K562 (cell line): ENCODE measurements around the gene NMT2. TPM values are rescaled to one million over a fixed set of nuclear protein-coding genes. Genes with fewer than 3 reads are reported as not detected.

ENCODE experiments used
- ATAC-seq: fragments of 200-7000 bp; cut with Tn5 transposase; 3 replicates; pipeline ENCODE4 v1.9.1; 2020; ENCODE audit warnings: moderate library complexity
- BruUV-seq: library from RNA; stranded (reverse); fragments of 400-500 nt; replicated peaks from 2 replicates; lab custom pipeline; 2021; lab: Mats Ljungman, UMichigan
- CTCF ChIA-PET: fragments of 300-600 bp; formaldehyde crosslinking; extraction: SDS; loops from one replicate; lab custom pipeline; 2021; ENCODE audit warnings: low intra/inter-chr PET ratio; lab: Yijun Ruan, JAX
- POLR2A ChIA-PET: fragments of 300-600, 350-650 bp; sonication (Branson Sonifier 250); formaldehyde crosslinking; extraction: SDS; loops from one replicate; lab custom pipeline; 2021; ENCODE audit warnings: antibody characterized with exemption, inconsistent platforms; lab: Yijun Ruan, JAX
- DNase-seq, 4 experiments: peaks; one replicate each; pipeline versions ENCODE4 v3.0.0 to v3.0.0-alpha.2; 2011 to 2018; ENCODE audit warnings: low spot score in 3 of 4, mixed read lengths in 3 of 4; ENCODE audit errors: extremely low read depth in 1 of 4
- FAIRE-seq: peaks from 2 replicates; lab custom pipeline; 2011; peaks lifted over from hg19 to GRCh38; lab: Jason Lieb, UNC
- H2AFZ ChIP-seq: 2 replicates; pipeline ENCODE4 v1.6.0; 2011; ENCODE audit warnings: low read depth, low read length, control low read depth, inconsistent platforms
- H3K27ac ChIP-seq: fragments of 200-600 bp; 3 replicates; pipeline ENCODE4 v1.8.0; 2011; ENCODE audit warnings: low read depth, mild to moderate bottlenecking, control low read depth, inconsistent platforms, low read length, moderate library complexity, mixed read lengths; ENCODE audit errors: extremely low read depth
- H3K27me3 ChIP-seq, 2 experiments: fragments of 300-600 bp in 1 of 2; 2 replicates in 1 of 2; 3 replicates in 1 of 2; pipeline versions ENCODE4 v1.6.0 to v1.8.0; 2011; ENCODE audit warnings: inconsistent platforms in 2 of 2, low read length in 2 of 2, mild to moderate bottlenecking in 1 of 2, mixed read lengths in 1 of 2, moderate library complexity in 1 of 2; ENCODE audit not compliant: control insufficient read depth in 2 of 2, insufficient read depth in 2 of 2
- H3K36me3 ChIP-seq: fragments of 300-600 bp; 3 replicates; pipeline ENCODE4 v1.8.0; 2011; ENCODE audit warnings: mild to moderate bottlenecking, low read length, inconsistent platforms; ENCODE audit not compliant: control insufficient read depth, insufficient read depth
- H3K4me1 ChIP-seq, 2 experiments: fragments of 200-600 bp in 1 of 2; replicated peaks in 1 of 2; 2 replicates in 1 of 2; 3 replicates in 1 of 2; pipeline versions ENCODE4 v1.5.1 to v1.8.0; 2011; ENCODE audit warnings: inconsistent platforms in 2 of 2, low read length in 2 of 2, mild to moderate bottlenecking in 1 of 2, mixed read lengths in 1 of 2, moderate library complexity in 1 of 2; ENCODE audit not compliant: control insufficient read depth in 2 of 2, insufficient read depth in 2 of 2
- H3K4me2 ChIP-seq: 2 replicates; pipeline ENCODE4 v1.6.1; 2011; ENCODE audit warnings: low read length, control low read depth, inconsistent platforms, mixed read lengths; ENCODE audit not compliant: insufficient read depth
- H3K4me3 ChIP-seq: fragments of 200-600 bp; sonication (generic), shearing (Covaris generic); 2 replicates; pipeline ENCODE4 v1.5.1; 2016; ENCODE audit warnings: control low read depth, inconsistent platforms
- H3K79me2 ChIP-seq: fragments of 200-600 bp; 3 replicates; pipeline ENCODE4 v1.8.0; 2011; ENCODE audit warnings: low read length, inconsistent platforms; ENCODE audit not compliant: control insufficient read depth, insufficient read depth
- H3K9ac ChIP-seq, 2 experiments: 2 replicates each; pipeline versions ENCODE4 v1.6.0 to v1.6.1; 2011; ENCODE audit warnings: low read depth in 2 of 2, low read length in 2 of 2, control low read depth in 1 of 2, inconsistent platforms in 1 of 2, mild to moderate bottlenecking in 1 of 2, mixed read lengths in 1 of 2; ENCODE audit not compliant: insufficient read depth in 1 of 2
- H3K9me1 ChIP-seq: one replicate; pipeline ENCODE4 v1.6.0; 2011; ENCODE audit warnings: inconsistent platforms, mild to moderate bottlenecking, low read length, moderate library complexity; ENCODE audit not compliant: control insufficient read depth, insufficient read depth
- H3K9me3 ChIP-seq: replicated peaks from 2 replicates; pipeline ENCODE4 v1.5.1; 2011; ENCODE audit warnings: low read depth, low read length, inconsistent platforms; ENCODE audit not compliant: control insufficient read depth, insufficient read depth
- H4K20me1 ChIP-seq: replicated peaks from 2 replicates; pipeline ENCODE4 v1.6.1; 2011; ENCODE audit warnings: low read length, inconsistent platforms, mixed read lengths; ENCODE audit not compliant: control insufficient read depth, insufficient read depth
- CHD2 ChIP-seq: IDR thresholded peaks from 2 replicates; pipeline ENCODE4 v1.6.1; 2011; ENCODE audit warnings: low read depth, low read length
- GATAD2B ChIP-seq: fragments of 450-650 bp; IDR thresholded peaks from 2 replicates; pipeline ENCODE4 v1.6.1; 2017; ENCODE audit warnings: mild to moderate bottlenecking, borderline replicate concordance
- HCFC1 ChIP-seq: IDR thresholded peaks from 2 replicates; pipeline ENCODE4 v1.6.1; 2012; ENCODE audit warnings: low read depth, low read length, improper control_type of control experiment
- HDAC1 ChIP-seq, 2 experiments: fragments of 450-650 bp; IDR thresholded peaks; 2 replicates each; pipeline ENCODE4 v1.6.1; 2016 to 2017; ENCODE audit warnings: inconsistent platforms in 1 of 2, mild to moderate bottlenecking in 1 of 2, moderate library complexity in 1 of 2
- HNRNPLL ChIP-seq: fragments of 200-400 bp; formaldehyde crosslinking; IDR thresholded peaks from 2 replicates; pipeline ENCODE4 v1.6.1; 2017; ENCODE audit warnings: low read length, low read depth, mild to moderate bottlenecking; ENCODE audit not compliant: poor library complexity, severe bottlenecking
- MTA3 ChIP-seq: fragments of 450-650 bp; formaldehyde crosslinking; IDR thresholded peaks from 2 replicates; pipeline ENCODE4 v1.6.1; 2017; ENCODE audit warnings: mild to moderate bottlenecking, borderline replicate concordance
- ZFP36 ChIP-seq: fragments of 150-350 bp; IDR thresholded peaks from 2 replicates; pipeline ENCODE4 v1.6.1; 2018; ENCODE audit warnings: low read length, low read depth; ENCODE audit not compliant: partially characterized antibody
- ZKSCAN1 ChIP-seq: fragments of 150-350 bp; IDR thresholded peaks from 2 replicates; pipeline ENCODE4 v1.6.1; 2016; ENCODE audit warnings: low read depth, low read length
- ZNF696 ChIP-seq: fragments of 250-450 bp; sonication (Bioruptor Pico); conservative IDR thresholded peaks from 2 replicates; pipeline ENCODE4 v1.4.0; 2020; ENCODE audit warnings: mild to moderate bottlenecking, moderate library complexity
- ZSCAN29 ChIP-seq: fragments of 450-650 bp; IDR thresholded peaks from 2 replicates; pipeline ENCODE4 v1.6.1; 2017
- WGBS: fragments of 100-300 bp; shearing (Covaris generic); methylation state at CpG from one replicate; pipeline ENCODE4 v1.1.6; 2016; ENCODE audit warnings: low coverage, mixed read lengths; ENCODE audit not compliant: insufficient coverage; ENCODE audit errors: missing lambda C conversion rate; 5-methylcytosine and 5-hydroxymethylcytosine counted together
- in situ Hi-C: fragments of 300-500 bp; cut with MboI; formaldehyde crosslinking; loops from 4 replicates; pipeline ENCODE4 v1.15.0; 2018; ENCODE audit warnings: inconsistent platforms, mixed read lengths
- intact Hi-C: fragments of 100-400 bp; cut with micrococcal nuclease; formaldehyde crosslinking; loops from 2 replicates; pipeline ENCODE4 v1.14.2; 2022
- polyA plus RNA-seq, 8 experiments: library from polyadenylated mRNA; depleted of rRNA in 4 of 8; stranded (reverse) in 5 of 8; unstranded in 3 of 8; fragments of >200 nt; fragmentation: Nextera tagmentation in 2 of 8; fragmentation: Illumina TruSeq in 1 of 8; extraction: Ambion mirVana in 2 of 8; extraction: Trizol in 1 of 8; gene quantifications; 2 replicates each; pipeline versions ENCODE4 v1.2.1 to v1.2.3, GENCODE V29; 2011 to 2014; ENCODE audit warnings: inconsistent platforms in 1 of 8, missing spikeins in 1 of 8
- total RNA-seq, 7 experiments: library from RNA; depleted of rRNA in 6 of 7; stranded (reverse); fragments of >200 nt in 6 of 7; fragmentation: Illumina TruSeq in 2 of 7; extraction: Trizol in 2 of 7; gene quantifications; 2 replicates each; pipeline versions ENCODE4 v1.2.1 to v1.2.3, GENCODE V29; 2011 to 2021; ENCODE audit warnings: low replicate concordance in 1 of 7
- TF ChIP-seq, protein P1 (sequence below): fragments of 250-450 bp; sonication (Bioruptor Pico); IDR thresholded peaks from 2 replicates; pipeline ENCODE4 v1.9.0; 2021; ENCODE audit warnings: mild to moderate bottlenecking
- TF ChIP-seq, protein P2 (sequence below): fragments of 250-450 bp; sonication (Bioruptor Pico); IDR thresholded peaks from 2 replicates; pipeline ENCODE4 v1.5.0; 2022; ENCODE audit warnings: mild to moderate bottlenecking
- TF ChIP-seq, protein P3 (sequence below): fragments of 250-450 bp; sonication (Bioruptor Pico); IDR thresholded peaks from 2 replicates; pipeline ENCODE4 v1.8.0; 2021; ENCODE audit warnings: mild to moderate bottlenecking, moderate library complexity

Gene NMT2
- total and polyA plus RNA-seq, 9 of the 15 experiments (the other 6 are each of a cell fraction or from before 2014, with no cell fraction given) = 5.2 to 15.9 (median 10.8) TPM

DNA sequence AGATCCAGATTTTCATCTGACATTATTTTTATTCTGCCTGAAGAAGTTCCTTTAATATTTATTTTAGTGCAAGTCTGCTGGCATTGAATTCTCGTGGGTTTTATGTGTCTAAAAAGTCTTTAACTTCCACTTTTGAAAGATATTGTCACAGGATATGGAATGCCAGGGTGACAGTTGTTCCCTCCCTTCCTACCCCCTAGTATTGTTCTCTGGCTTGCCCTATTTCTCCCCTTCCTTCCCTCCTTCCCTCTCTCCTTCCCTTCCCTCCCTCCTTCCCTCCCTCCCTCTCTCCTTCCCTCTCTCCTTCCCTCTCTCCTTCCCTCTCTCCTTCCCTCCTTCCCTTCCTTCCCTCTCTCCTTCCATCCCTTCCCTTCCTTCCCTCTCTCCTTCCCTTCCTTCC, 109.8 kb downstream of the NMT2 start:
- no peak overlapping the region for H3K9ac ChIP-seq
- in situ Hi-C loops (no loop called here), intact Hi-C loops (no loop called here)
- FAIRE-seq = no peak
- H3K9me3 ChIP-seq = no peaks in the 10 kb centered on the region
- no peaks in the 10 kb centered on the region for H3K79me2 ChIP-seq
- DNase-seq = no peak
- no peak overlapping the region for H2AFZ ChIP-seq
- H4K20me1 ChIP-seq = no peaks in the 10 kb centered on the region
- no peaks in the 10 kb centered on the region for H3K9me1 ChIP-seq
- TF ChIP-seq GATAD2B = no peak
- TF ChIP-seq, protein P1, sequence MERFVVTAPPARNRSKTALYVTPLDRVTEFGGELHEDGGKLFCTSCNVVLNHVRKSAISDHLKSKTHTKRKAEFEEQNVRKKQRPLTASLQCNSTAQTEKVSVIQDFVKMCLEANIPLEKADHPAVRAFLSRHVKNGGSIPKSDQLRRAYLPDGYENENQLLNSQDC (CRISPR knock-in tag) = no peak
- TF ChIP-seq HCFC1 = no peak
- TF ChIP-seq ZFP36 = no peak
- TF ChIP-seq CHD2 = no peak
- no peak for TF ChIP-seq ZSCAN29
- no peak for TF ChIP-seq MTA3
- TF ChIP-seq ZKSCAN1 = no peak
- TF ChIP-seq, protein P2, sequence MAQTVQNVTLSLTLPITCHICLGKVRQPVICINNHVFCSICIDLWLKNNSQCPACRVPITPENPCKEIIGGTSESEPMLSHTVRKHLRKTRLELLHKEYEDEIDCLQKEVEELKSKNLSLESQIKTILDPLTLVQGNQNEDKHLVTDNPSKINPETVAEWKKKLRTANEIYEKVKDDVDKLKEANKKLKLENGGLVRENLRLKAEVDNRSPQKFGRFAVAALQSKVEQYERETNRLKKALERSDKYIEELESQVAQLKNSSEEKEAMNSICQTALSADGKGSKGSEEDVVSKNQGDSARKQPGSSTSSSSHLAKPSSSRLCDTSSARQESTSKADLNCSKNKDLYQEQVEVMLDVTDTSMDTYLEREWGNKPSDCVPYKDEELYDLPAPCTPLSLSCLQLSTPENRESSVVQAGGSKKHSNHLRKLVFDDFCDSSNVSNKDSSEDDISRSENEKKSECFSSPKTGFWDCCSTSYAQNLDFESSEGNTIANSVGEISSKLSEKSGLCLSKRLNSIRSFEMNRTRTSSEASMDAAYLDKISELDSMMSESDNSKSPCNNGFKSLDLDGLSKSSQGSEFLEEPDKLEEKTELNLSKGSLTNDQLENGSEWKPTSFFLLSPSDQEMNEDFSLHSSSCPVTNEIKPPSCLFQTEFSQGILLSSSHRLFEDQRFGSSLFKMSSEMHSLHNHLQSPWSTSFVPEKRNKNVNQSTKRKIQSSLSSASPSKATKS = no peak
- TF ChIP-seq HDAC1 (IDR thresholded peaks at IDR 0.05) = no peak
- no peak for TF ChIP-seq HNRNPLL
- TF ChIP-seq ZNF696 (CRISPR knock-in tag) = no peak
- TF ChIP-seq, protein P3, sequence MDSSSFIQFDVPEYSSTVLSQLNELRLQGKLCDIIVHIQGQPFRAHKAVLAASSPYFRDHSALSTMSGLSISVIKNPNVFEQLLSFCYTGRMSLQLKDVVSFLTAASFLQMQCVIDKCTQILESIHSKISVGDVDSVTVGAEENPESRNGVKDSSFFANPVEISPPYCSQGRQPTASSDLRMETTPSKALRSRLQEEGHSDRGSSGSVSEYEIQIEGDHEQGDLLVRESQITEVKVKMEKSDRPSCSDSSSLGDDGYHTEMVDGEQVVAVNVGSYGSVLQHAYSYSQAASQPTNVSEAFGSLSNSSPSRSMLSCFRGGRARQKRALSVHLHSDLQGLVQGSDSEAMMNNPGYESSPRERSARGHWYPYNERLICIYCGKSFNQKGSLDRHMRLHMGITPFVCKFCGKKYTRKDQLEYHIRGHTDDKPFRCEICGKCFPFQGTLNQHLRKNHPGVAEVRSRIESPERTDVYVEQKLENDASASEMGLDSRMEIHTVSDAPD (CRISPR knock-in tag) = no peak
- no TSS peak for BruUV-seq
- H3K36me3 ChIP-seq = no peaks in the 10 kb centered on the region
- no peaks in the 10 kb centered on the region; a peak in 1 of 5 replicates for H3K4me1 ChIP-seq
- POLR2A ChIA-PET = no interaction called here
- H3K4me3 ChIP-seq = no peak overlapping the region
- H3K4me2 ChIP-seq = no peak overlapping the region
- CTCF ChIA-PET = no interaction called here
- no peak for ATAC-seq
- no peak overlapping the region for H3K27ac ChIP-seq
- WGBS = 11% methylated on average over 1 of the region's 1 CpG
- H3K27me3 ChIP-seq = peaks cover 0 to 7% of the 10 kb centered on the region in 2 experiments; a peak in 1 of 5 replicates
